ENCODE results near the gene RGS3.

DNA sequence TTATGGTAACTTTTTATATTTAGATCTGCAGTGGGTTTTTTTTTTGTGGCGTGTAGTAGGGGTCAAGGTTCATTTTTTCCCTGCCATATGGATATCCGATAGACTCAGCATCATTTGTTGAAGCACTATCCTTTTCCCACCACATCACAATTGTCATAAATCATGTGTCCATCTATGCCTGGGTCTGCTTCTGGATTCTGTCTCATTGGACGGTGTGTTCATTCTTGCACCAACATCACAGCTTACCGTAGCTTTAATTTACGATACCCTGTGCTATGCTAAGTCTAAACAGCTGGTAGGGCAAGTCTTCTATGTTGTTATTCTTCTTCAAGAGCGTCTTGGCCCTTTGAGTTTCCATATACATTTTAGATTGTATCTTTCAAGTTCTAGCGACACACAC, 175.0 kb downstream of the RGS3 start:
- TF ChIP-seq CTCF (conservative IDR thresholded peaks at IDR 0.05) (no peak), ZFX (IDR thresholded peaks at IDR 0.05) (no peak)
